IMR-90 (cell line): ENCODE measurements around the gene ABHD16B. TPM values are rescaled to one million over a fixed set of nuclear protein-coding genes. Genes with fewer than 3 reads are reported as not detected.
"Not testable (repeated sequence)": the region's sequence is repeated elsewhere in the genome, so short reads cannot be mapped to it uniquely, and the experiment has no call there.

ENCODE experiments used
- ATAC-seq: fragments of 200-7000 bp; cut with Tn5 transposase; 2 replicates; pipeline ENCODE4 v1.9.1; 2020; ENCODE audit warnings: low read depth, mild to moderate bottlenecking, moderate library complexity
- BruUV-seq: library from RNA; stranded (reverse); fragments of 400-500 nt; replicated peaks from 2 replicates; lab custom pipeline; 2021; lab: Mats Ljungman, UMichigan
- CTCF ChIA-PET: fragments of 300-600 bp; formaldehyde crosslinking; extraction: SDS; loops from one replicate; lab custom pipeline; 2021; ENCODE audit warnings: antibody characterized with exemption; lab: Yijun Ruan, JAX
- POLR2A ChIA-PET: fragments of 300-600 bp; sonication (Branson Sonifier 250); formaldehyde crosslinking; loops from one replicate; lab custom pipeline; 2022; ENCODE audit warnings: antibody characterized with exemption; ENCODE audit not compliant: unreplicated experiment; lab: Charles Lee
- DNase-seq: peaks from one replicate; pipeline ENCODE4 v3.0.0; 2013
- H2AFZ ChIP-seq: replicated peaks from 2 replicates; pipeline ENCODE3; 2013; ENCODE audit warnings: low read length, mild to moderate bottlenecking; ENCODE audit not compliant: poor library complexity
- H2AK5ac ChIP-seq: 2 replicates; pipeline ENCODE4 v1.6.1; 2013; ENCODE audit warnings: low read depth, low read length, inconsistent platforms
- H2AK9ac ChIP-seq: replicated peaks from 2 replicates; pipeline ENCODE3; 2013; ENCODE audit warnings: mild to moderate bottlenecking, low read depth, low read length, moderate library complexity; ENCODE audit not compliant: poor library complexity
- H2BK120ac ChIP-seq: 2 replicates; pipeline ENCODE4 v1.6.1; 2013; ENCODE audit warnings: low read depth, low read length, inconsistent platforms
- H2BK15ac ChIP-seq: 3 replicates; pipeline ENCODE4 v1.6.1; 2013; ENCODE audit warnings: low read depth, low read length, inconsistent platforms
- H2BK20ac ChIP-seq: 2 replicates; pipeline ENCODE4 v1.6.1; 2013; ENCODE audit warnings: low read depth, mild to moderate bottlenecking, inconsistent platforms, low read length, moderate library complexity
- H2BK5ac ChIP-seq: 2 replicates; pipeline ENCODE4 v1.6.1; 2013; ENCODE audit warnings: mild to moderate bottlenecking, low read depth, low read length, inconsistent platforms; ENCODE audit not compliant: poor library complexity, severe bottlenecking
- H3K14ac ChIP-seq: replicated peaks from 2 replicates; pipeline ENCODE4 v1.6.1; 2013; ENCODE audit warnings: low read depth, low read length, inconsistent platforms
- H3K18ac ChIP-seq: 2 replicates; pipeline ENCODE4 v1.6.1; 2013; ENCODE audit warnings: low read depth, low read length, control low read depth
- H3K23ac ChIP-seq: 2 replicates; pipeline ENCODE4 v1.6.1; 2013; ENCODE audit warnings: low read depth, low read length, inconsistent platforms
- H3K27ac ChIP-seq: 2 replicates; pipeline ENCODE4 v1.5.1; 2013; ENCODE audit warnings: mild to moderate bottlenecking, control low read depth, low read length; ENCODE audit not compliant: insufficient read depth
- H3K27me3 ChIP-seq: 2 replicates; pipeline ENCODE4 v1.6.1; 2013; ENCODE audit warnings: low read length; ENCODE audit not compliant: control insufficient read depth, insufficient read depth
- H3K36me3 ChIP-seq: 2 replicates; pipeline ENCODE4 v1.6.1; 2013; ENCODE audit warnings: low read length, mixed read lengths; ENCODE audit not compliant: control insufficient read depth, insufficient read depth
- H3K4ac ChIP-seq: 2 replicates; pipeline ENCODE4 v1.6.1; 2013; ENCODE audit warnings: low read depth, low read length, inconsistent platforms
- H3K4me1 ChIP-seq: 2 replicates; pipeline ENCODE4 v1.6.1; 2013; ENCODE audit warnings: low read length, mixed read lengths; ENCODE audit not compliant: control insufficient read depth, insufficient read depth
- H3K4me2 ChIP-seq: 2 replicates; pipeline ENCODE4 v1.6.1; 2013; ENCODE audit warnings: low read depth, mild to moderate bottlenecking, control low read depth, low read length, moderate library complexity
- H3K4me3 ChIP-seq: 2 replicates; pipeline ENCODE4 v1.5.1; 2013; ENCODE audit warnings: low read depth, mild to moderate bottlenecking, control low read depth, low read length, moderate library complexity; ENCODE audit not compliant: insufficient read depth
- H3K56ac ChIP-seq: 2 replicates; pipeline ENCODE4 v1.6.1; 2013; ENCODE audit warnings: low read length, inconsistent platforms; ENCODE audit not compliant: insufficient read depth; ENCODE audit errors: extremely low read depth
- H3K79me1 ChIP-seq, 2 experiments: 2 replicates each; pipeline ENCODE4 v1.6.1; 2013; ENCODE audit warnings: low read length in 2 of 2, inconsistent platforms in 1 of 2, low read depth in 1 of 2
- H3K9ac ChIP-seq: 2 replicates; pipeline ENCODE4 v1.6.1; 2013; ENCODE audit warnings: low read depth, low read length, control low read depth
- H3K9me1 ChIP-seq: 2 replicates; pipeline ENCODE4 v1.6.1; 2013; ENCODE audit warnings: low read length, inconsistent platforms; ENCODE audit not compliant: insufficient read depth
- H3K9me3 ChIP-seq: 2 replicates; pipeline ENCODE4 v1.6.1; 2013; ENCODE audit warnings: low read length; ENCODE audit not compliant: control insufficient read depth, insufficient read depth
- H4K20me1 ChIP-seq: 2 replicates; pipeline ENCODE4 v1.6.1; 2013; ENCODE audit warnings: low read length, inconsistent platforms; ENCODE audit not compliant: insufficient read depth
- H4K5ac ChIP-seq: 2 replicates; pipeline ENCODE4 v1.6.1; 2013; ENCODE audit warnings: mild to moderate bottlenecking, low read depth, low read length, control low read depth
- H4K8ac ChIP-seq, 2 experiments: 2 replicates each; pipeline ENCODE4 v1.6.1; 2013; ENCODE audit warnings: low read depth in 2 of 2, low read length in 2 of 2, control low read depth in 1 of 2, inconsistent platforms in 1 of 2
- H4K91ac ChIP-seq: 2 replicates; pipeline ENCODE4 v1.6.1; 2013; ENCODE audit warnings: low read depth, low read length, inconsistent platforms; ENCODE audit not compliant: insufficient read depth
- WGBS, 2 experiments: methylation state at CpG; one replicate each; pipeline versions ENCODE4 v1.1.5 to v1.1.7; 2013; ENCODE audit warnings: missing lambda C conversion rate in 2 of 2; ENCODE audit not compliant: insufficient read length in 1 of 2; ENCODE audit errors: extremely low coverage in 2 of 2; 5-methylcytosine and 5-hydroxymethylcytosine counted together
- dilution Hi-C: fragments of 300-500 bp; cut with HindIII; formaldehyde crosslinking; loops from one replicate; pipeline ENCODE4 v1.14.3; 2018; ENCODE audit warnings: low sequenced_read_pairs; ENCODE audit not compliant: unreplicated experiment
- in situ Hi-C: fragments of 300-500 bp; cut with MboI; formaldehyde crosslinking; loops from 3 replicates; pipeline ENCODE4 v1.14.3; 2019; ENCODE audit warnings: low sequenced_read_pairs, inconsistent platforms, mixed read lengths
- intact Hi-C: fragments of 100-400 bp; cut with micrococcal nuclease; formaldehyde crosslinking; loops from 2 replicates; pipeline ENCODE4 v1.10.0; 2022
- polyA plus RNA-seq, 3 experiments: library from polyadenylated mRNA; depleted of rRNA; stranded (reverse); fragments of >200 nt; gene quantifications; 2 replicates each; pipeline ENCODE4 v1.2.3, GENCODE V29; 2012; ENCODE audit warnings: low replicate concordance in 1 of 3
- total RNA-seq: library from RNA; depleted of rRNA; stranded (reverse); fragments of >200 nt; gene quantifications from 2 replicates; pipeline ENCODE4 v1.2.3, GENCODE V29; 2012

ABHD16B gene
- total and polyA plus RNA-seq, 2 of the 4 experiments (the other 2 are of a cell fraction): 0.05 TPM; not detected in 1

DNA sequence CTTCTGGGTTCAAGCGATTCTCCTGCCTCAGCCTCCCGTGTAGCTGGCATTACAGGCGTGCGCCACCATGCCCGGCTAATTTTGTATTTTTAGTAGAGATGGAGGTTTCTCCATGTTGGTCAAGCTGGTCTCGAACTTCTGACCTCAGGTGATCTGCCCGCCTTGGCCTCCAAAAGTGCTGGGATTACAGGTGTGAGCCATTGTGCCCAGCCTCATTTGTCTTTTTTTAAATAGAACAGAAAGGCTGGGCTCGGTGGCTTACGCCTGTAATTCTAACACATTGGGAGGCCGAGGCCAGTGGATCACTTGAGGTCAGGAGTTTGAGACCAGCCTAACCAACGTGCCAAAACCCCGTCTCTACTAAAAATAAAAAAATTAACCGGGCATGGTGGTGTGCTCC lies 5.7 kb downstream of the ABHD16B start:
- H2AFZ ChIP-seq, H2AK9ac ChIP-seq, H3K23ac ChIP-seq, BruUV-seq, H3K9me1 ChIP-seq, H2BK15ac ChIP-seq, H3K18ac ChIP-seq, H3K56ac ChIP-seq, H3K4me1 ChIP-seq, intact Hi-C loops, H3K27ac ChIP-seq, H3K4me3 ChIP-seq, H2BK20ac ChIP-seq, H3K14ac ChIP-seq, H3K4ac ChIP-seq, H4K8ac ChIP-seq, H4K20me1 ChIP-seq, dilution Hi-C loops, CTCF ChIA-PET, H2BK120ac ChIP-seq, H4K91ac ChIP-seq, DNase-seq, ATAC-seq, H2AK5ac ChIP-seq, H3K9ac ChIP-seq, H2BK5ac ChIP-seq, H3K4me2 ChIP-seq, H4K5ac ChIP-seq, H3K9me3 ChIP-seq, H3K27me3 ChIP-seq: not testable (repeated sequence)
- Histone ChIP-seq H3K79me1 (peaks cover 18 to 61% of the 10 kb centered on the region in 2 experiments), H3K36me3 (peaks cover 29% of the 10 kb centered on the region)
- in situ Hi-C loops: loop anchor here (10.0 kb wide), 2 partner anchors 162 to 332 kb away; partner anchors contain the start of genes ARFRP1, PTK6 and ZGPAT
- POLR2A ChIA-PET: interaction anchor here (0.6 kb wide), 1 partner anchor 145 kb away, joined by 3 read pairs; no protein-coding TSS in a partner anchor
- 82% methylated on average over 3 of the region's 13 CpGs; no CpG with 5 or more reads in 1 of the 2 experiments for WGBS, 2 experiments
